Measurements from ENCODE around the gene ACAP2.

DNA sequence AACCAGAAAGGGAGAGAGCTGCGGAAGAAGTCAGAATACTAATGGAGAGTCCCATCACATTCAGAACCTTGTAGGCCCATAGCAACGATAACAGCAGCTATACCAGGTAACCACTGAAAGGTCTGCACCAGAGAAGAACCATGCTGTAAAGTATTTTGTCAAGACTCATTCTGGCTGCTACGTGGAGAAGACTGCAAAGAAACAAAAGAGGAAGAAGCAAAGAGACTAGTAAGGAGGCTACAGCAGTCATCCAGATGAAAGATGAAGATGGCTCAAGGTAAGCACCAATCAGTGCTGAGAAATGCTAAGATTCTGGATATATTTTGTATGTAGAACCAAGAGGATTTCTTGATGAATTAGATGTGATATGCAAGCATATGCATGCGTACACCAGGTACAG, 39.6 kb downstream of the ACAP2 start:
- TF ChIP-seq CTCF (IDR thresholded peaks at IDR 0.05), result no peak
- TF ChIP-seq POLR2A (IDR thresholded peaks at IDR 0.05), result no peak
